Epithelial cell of proximal tubule (primary cell): ENCODE data around the gene STX18. TPM values are rescaled to one million over a fixed set of nuclear protein-coding genes. Genes with fewer than 3 reads are reported as not detected.

Experiments used
- DNase-seq: peaks from one replicate; pipeline ENCODE4 v3.0.0-alpha.2; 2011; ENCODE audit warnings: low read depth
- H3K4me3 ChIP-seq: 2 replicates; pipeline ENCODE4 v1.5.1; 2011; ENCODE audit warnings: low read depth, mild to moderate bottlenecking, low read length
- total RNA-seq: library from RNA; depleted of rRNA; stranded (reverse); fragments of >200 nt; gene quantifications from 2 replicates; pipeline ENCODE4 v1.2.3, GENCODE V29; 2015
- TF ChIP-seq, protein P1 (sequence below): conservative IDR thresholded peaks from 2 replicates; pipeline ENCODE4 v1.5.1; 2012; ENCODE audit warnings: low read depth, mild to moderate bottlenecking, low read length

The STX18 gene
- total RNA-seq, 1 donor from 2014 or later: 30.0 TPM

- H3K4me3 ChIP-seq: no peak overlapping the region
- TF ChIP-seq, protein P1, sequence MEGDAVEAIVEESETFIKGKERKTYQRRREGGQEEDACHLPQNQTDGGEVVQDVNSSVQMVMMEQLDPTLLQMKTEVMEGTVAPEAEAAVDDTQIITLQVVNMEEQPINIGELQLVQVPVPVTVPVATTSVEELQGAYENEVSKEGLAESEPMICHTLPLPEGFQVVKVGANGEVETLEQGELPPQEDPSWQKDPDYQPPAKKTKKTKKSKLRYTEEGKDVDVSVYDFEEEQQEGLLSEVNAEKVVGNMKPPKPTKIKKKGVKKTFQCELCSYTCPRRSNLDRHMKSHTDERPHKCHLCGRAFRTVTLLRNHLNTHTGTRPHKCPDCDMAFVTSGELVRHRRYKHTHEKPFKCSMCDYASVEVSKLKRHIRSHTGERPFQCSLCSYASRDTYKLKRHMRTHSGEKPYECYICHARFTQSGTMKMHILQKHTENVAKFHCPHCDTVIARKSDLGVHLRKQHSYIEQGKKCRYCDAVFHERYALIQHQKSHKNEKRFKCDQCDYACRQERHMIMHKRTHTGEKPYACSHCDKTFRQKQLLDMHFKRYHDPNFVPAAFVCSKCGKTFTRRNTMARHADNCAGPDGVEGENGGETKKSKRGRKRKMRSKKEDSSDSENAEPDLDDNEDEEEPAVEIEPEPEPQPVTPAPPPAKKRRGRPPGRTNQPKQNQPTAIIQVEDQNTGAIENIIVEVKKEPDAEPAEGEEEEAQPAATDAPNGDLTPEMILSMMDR: no peak
- no peak for DNase-seq
Measured at GRCh38 chr4:4392501-4393183, 149.2 kb downstream of the STX18 start.

GRCh38 chr4:4391866-4392265 lies 150.0 kb downstream of the STX18 start:
- TF ChIP-seq, protein P1: no peak
- DNase-seq: no peak
- H3K4me3 ChIP-seq: no peak overlapping the region

GRCh38 chr4:4390515-4391240 lies 151.2 kb downstream of the STX18 start:
- H3K4me3 ChIP-seq: no peak overlapping the region
- DNase-seq: no peak
- TF ChIP-seq, protein P1: no peak

GRCh38 chr4:4390046-4390445 lies 151.8 kb downstream of the STX18 start:
- TF ChIP-seq, protein P1: no peak
- H3K4me3 ChIP-seq: no peak overlapping the region

GRCh38 chr4:4388836-4389575 lies 152.8 kb downstream of the STX18 start:
- TF ChIP-seq, protein P1: no peak
- no peak for DNase-seq
- H3K4me3 ChIP-seq: no peak overlapping the region

More at GRCh38 chr4:4390046-4390445, 151.8 kb downstream of the STX18 start:
- DNase-seq: no peak

DNA sequence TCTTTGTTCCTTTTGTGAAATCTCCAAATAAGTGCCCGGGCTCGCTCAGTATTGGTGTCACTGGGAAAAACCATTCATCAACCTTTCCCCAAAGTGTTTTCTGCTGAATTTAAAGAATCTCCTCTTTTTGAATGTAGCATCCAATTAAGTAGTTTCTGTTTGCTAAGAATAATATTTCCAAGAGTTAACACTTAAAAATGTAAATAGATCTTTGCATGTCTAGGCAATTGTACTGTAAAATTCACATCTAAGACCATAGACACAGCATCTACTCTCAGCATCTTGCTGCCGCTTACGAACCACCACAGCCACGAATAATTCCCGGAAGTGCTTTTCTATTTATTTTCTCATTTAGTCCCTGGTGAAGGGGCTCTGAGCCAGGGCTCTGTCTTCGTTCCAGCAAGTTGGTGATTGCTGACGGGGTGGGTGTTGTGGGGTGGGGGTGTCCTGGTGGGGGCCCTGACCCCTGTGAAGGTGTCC lies 153.5 kb downstream of the STX18 start:
- no peak overlapping the region for H3K4me3 ChIP-seq
- no peak for DNase-seq
- TF ChIP-seq, protein P1: no peak
